PC-3 (cell line): ENCODE data around the gene SLC10A4.

Experiments used
- CTCF ChIP-seq: fragments of 300-600 bp; sonication (generic); conservative IDR thresholded peaks from 2 replicates; pipeline ENCODE4 v1.5.1; 2017; ENCODE audit warnings: antibody characterized with exemption, low read depth, mild to moderate bottlenecking, low read length
- EZH2phosphoT487 ChIP-seq: fragments of 300-600 bp; sonication (generic); IDR thresholded peaks from 2 replicates; pipeline ENCODE4 v1.6.1; 2018; ENCODE audit warnings: mild to moderate bottlenecking, antibody characterized with exemption, low read length, borderline replicate concordance

DNA sequence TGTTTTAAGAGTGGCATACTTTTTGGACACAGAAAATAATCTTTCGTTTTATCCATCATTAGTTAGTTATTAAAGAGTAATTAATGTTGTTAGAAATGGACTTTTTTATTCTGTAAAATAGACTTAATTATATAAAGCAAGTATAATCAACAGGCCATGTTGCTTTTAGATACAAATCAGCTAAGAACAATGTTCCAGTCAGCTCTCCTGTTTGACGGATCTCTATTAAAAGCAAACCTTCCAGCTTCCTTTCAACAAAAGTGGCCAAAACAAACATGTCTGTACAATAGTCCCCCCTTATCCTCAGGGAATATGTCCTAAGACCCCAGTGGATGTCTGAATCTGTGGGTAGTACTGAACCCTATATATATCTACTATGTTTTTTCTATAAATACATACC, 4.9 kb upstream of the SLC10A4 start:
- TF ChIP-seq CTCF (no peak), EZH2phosphoT487 (no peak)
